Esophagus muscularis mucosa (tissue), 4 donors: ENCODE measurements around the gene C19orf85. TPM values are rescaled to one million over a fixed set of nuclear protein-coding genes. Genes with fewer than 3 reads are reported as not detected.

Source experiments
- DNase-seq: peaks from one replicate; pipeline ENCODE4 v3.0.0-alpha.2; 2017; ENCODE audit errors: extremely low spot score
- H3K27ac ChIP-seq, 4 donors: fragments of 200-600 bp; sonication (generic); replicated peaks in 1 of 4; 1 replicate in 3 of 4; 2 replicates in 1 of 4; pipeline ENCODE4 v1.5.1; 2016 to 2019; ENCODE audit warnings: mild to moderate bottlenecking in 1 of 4
- H3K27me3 ChIP-seq, 4 donors: fragments of 200-600 bp; sonication (generic); one replicate each; pipeline versions ENCODE4 v1.5.1 to v1.6.0; 2016 to 2019
- H3K36me3 ChIP-seq, 4 donors: fragments of 200-600 bp; sonication (generic); one replicate each; pipeline ENCODE4 v1.5.1; 2016 to 2019
- H3K4me1 ChIP-seq, 4 donors: fragments of 200-600 bp; sonication (generic); one replicate each; pipeline ENCODE4 v1.5.1; 2016 to 2019
- H3K4me3 ChIP-seq, 4 donors: fragments of 200-600 bp; sonication (generic); 1 replicate in 2 of 4; 2 replicates in 2 of 4; pipeline ENCODE4 v1.5.1; 2016 to 2019; ENCODE audit warnings: mild to moderate bottlenecking in 4 of 4, moderate library complexity in 1 of 4
- H3K9me3 ChIP-seq, 4 donors: fragments of 200-600 bp; sonication (generic); 1 replicate in 3 of 4; 2 replicates in 1 of 4; pipeline ENCODE4 v1.5.1; 2016 to 2019
- CTCF ChIP-seq, 3 experiments: fragments of 200-600 bp in 2 of 3; fragments of 450-650 bp in 1 of 3; sonication (generic) in 2 of 3; IDR thresholded peaks; one replicate each; pipeline ENCODE4 v1.5.1; 2017 to 2019; ENCODE audit warnings: antibody characterized with exemption in 3 of 3, mild to moderate bottlenecking in 2 of 3, moderate library complexity in 1 of 3
- EP300 ChIP-seq: sonication (generic); formaldehyde crosslinking; IDR thresholded peaks from one replicate; pipeline ENCODE4 v1.6.1; 2017; ENCODE audit warnings: antibody characterized with exemption
- POLR2A ChIP-seq: fragments of 450-650 bp; IDR thresholded peaks from one replicate; pipeline ENCODE4 v1.6.1; 2017; ENCODE audit warnings: antibody characterized with exemption, moderate library complexity, mild to moderate bottlenecking, low read depth
- POLR2AphosphoS5 ChIP-seq, 2 donors: sonication (generic); formaldehyde crosslinking; IDR thresholded peaks; one replicate each; pipeline ENCODE4 v1.6.1; 2017; ENCODE audit warnings: antibody characterized with exemption in 2 of 2
- WGBS: methylation state at CpG from one replicate; pipeline ENCODE4 v1.1.5; 2018; 5-methylcytosine and 5-hydroxymethylcytosine counted together
- intact Hi-C: fragments of 100-400 bp; cut with DNase I; formaldehyde crosslinking; loops from one replicate; pipeline ENCODE4 v1.15.1; 2023
- total RNA-seq, 4 donors: library from RNA; depleted of rRNA; stranded (reverse); fragments of >200 nt; gene quantifications; one replicate each; pipeline versions ENCODE4 v1.1.0 to v1.2.1, GENCODE V29; 2016

Gene C19orf85
- total RNA-seq, 4 donors from 2014 or later, result not detected

GRCh38 chr19:55486971-55487923 is 22.7 kb upstream of the C19orf85 start:
- intact Hi-C loops, result no loop called here
- DNase-seq, result no peak
- Histone ChIP-seq H3K4me1 (peaks cover 58 to 93% (median 89%) of the 10 kb centered on the region in 4 donors), H3K27ac (peak overlapping the region; percentile 93 to 98 (median 96)), H3K9me3 (no peaks in the 10 kb centered on the region), H3K36me3 (peaks cover 11 to 18% (median 13%) of the 10 kb centered on the region in 4 donors), H3K27me3 (no peaks in the 10 kb centered on the region), H3K4me3 (peak overlapping the region; percentile 21 to 44 (median 30))
- TF ChIP-seq EP300, result no peak
- no peak for TF ChIP-seq CTCF (IDR thresholded peaks at IDR 0.05)
- TF ChIP-seq POLR2AphosphoS5 (IDR thresholded peaks at IDR 0.05), result peak; percentile 75 to 80
- WGBS, result 21% methylated on average over 27 of the region's 27 CpGs

GRCh38 chr19:55486043-55486970 is 21.8 kb upstream of the C19orf85 start:
- TF ChIP-seq CTCF (IDR thresholded peaks at IDR 0.05) (peak in 2 of 3 experiments; percentile 15 to 48), POLR2A (no peak), POLR2AphosphoS5 (IDR thresholded peaks at IDR 0.05) (peak in 1 of 2 donors; percentile 13), EP300 (no peak)
- H3K4me3 ChIP-seq, result peak overlapping the region; percentile 21 to 44 (median 30)
- H3K9me3 ChIP-seq, result no peaks in the 10 kb centered on the region
- H3K27ac ChIP-seq, result peak overlapping the region; percentile 93 to 98 (median 96)
- 56% methylated on average over 30 of the region's 53 CpGs for WGBS
- intact Hi-C loops, result no loop called here
- no peak for DNase-seq
- peaks cover 53 to 84% (median 80%) of the 10 kb centered on the region in 4 donors for H3K4me1 ChIP-seq
- no peaks in the 10 kb centered on the region for H3K27me3 ChIP-seq
- peaks cover 18 to 27% (median 21%) of the 10 kb centered on the region in 4 donors for H3K36me3 ChIP-seq

- 28% methylated on average over 15 of the region's 18 CpGs for WGBS
- peak overlapping the region; percentile 58 to 73 (median 66) for H3K4me3 ChIP-seq
- intact Hi-C loops, result no loop called here
- H3K36me3 ChIP-seq, result peaks cover 18 to 33% (median 27%) of the 10 kb centered on the region in 4 donors
- no peaks in the 10 kb centered on the region for H3K9me3 ChIP-seq
- H3K4me1 ChIP-seq, result peaks cover 50 to 76% (median 72%) of the 10 kb centered on the region in 4 donors
- DNase-seq, result no peak
- H3K27ac ChIP-seq, result peak overlapping the region; percentile 93 to 98 (median 96)
- H3K27me3 ChIP-seq, result no peaks in the 10 kb centered on the region
- TF ChIP-seq CTCF (IDR thresholded peaks at IDR 0.05) (no peak), EP300 (no peak), POLR2A (no peak), POLR2AphosphoS5 (IDR thresholded peaks at IDR 0.05) (no peak)
These were observed 21.0 kb upstream of the C19orf85 start for GRCh38 chr19:55485439-55486011.

GRCh38 chr19:55484593-55485438 is 20.3 kb upstream of the C19orf85 start, which contains the start of gene NAT14:
Gene NAT14, plus strand, starts transcription at chr19:55485188. Its CDS starts 521 bp downstream, at chr19:55485709.
- no peak for DNase-seq
- under 1% methylated on average over 36 of the region's 78 CpGs for WGBS
- peak within 1 kb of the TSS; percentile 58 to 73 (median 66) for H3K4me3 ChIP-seq
- intact Hi-C loops, result no loop called here
- peaks cover 18 to 33% (median 27%) of the 10 kb centered on the region in 4 donors for H3K36me3 ChIP-seq
- no peak for TF ChIP-seq CTCF (IDR thresholded peaks at IDR 0.05)
- peak in 1 of 2 donors; percentile 64 for TF ChIP-seq POLR2AphosphoS5 (IDR thresholded peaks at IDR 0.05)
- H3K27ac ChIP-seq, result peak within 1 kb of the TSS; percentile 93 to 98 (median 96)
- no peaks in the 10 kb centered on the region for H3K9me3 ChIP-seq
- H3K4me1 ChIP-seq, result peaks cover 50 to 69% (median 65%) of the 10 kb centered on the region in 4 donors
- H3K27me3 ChIP-seq, result no peaks in the 10 kb centered on the region
